ENCODE measurements around the gene TMEM88. TPM values are rescaled to one million over a fixed set of nuclear protein-coding genes. Genes with fewer than 3 reads are reported as not detected.

The TMEM88 gene
- total and polyA plus RNA-seq, 2 donors (not counting 1 experiment from before 2014, with no cell fraction given) = 0.17 TPM; not detected in 1

GRCh38 chr17:7814969-7815368 is 39.9 kb upstream of the TMEM88 start:
- H3K79me2 ChIP-seq (ENCODE audit: control insufficient read depth, insufficient read depth, low read length) = no peaks in the 10 kb centered on the region
- TF ChIP-seq CTCF (conservative IDR thresholded peaks at IDR 0.05 in 1 of 2, IDR thresholded peaks at IDR 0.05 in 1 of 2; ENCODE audit: low read depth in 1 of 2, low read length in 2 of 2) (no peak), EZH2 (IDR thresholded peaks at IDR 0.05; ENCODE audit: low read length, missing control alignments) (no peak)
- no peak overlapping the region for H3K4me3 ChIP-seq (replicated peaks in 1 of 4; ENCODE audit: control extremely low read depth in 1 of 4, insufficient read depth in 1 of 4, low read depth in 3 of 4, low read length in 4 of 4)
- H3K27me3 ChIP-seq (ENCODE audit: control insufficient read depth, insufficient read depth, low read length) = peaks cover 15% of the 10 kb centered on the region
- H3K9me3 ChIP-seq (ENCODE audit: control insufficient read depth, insufficient read depth, low read depth, low read length) = no peaks in the 10 kb centered on the region
- H4K20me1 ChIP-seq (ENCODE audit: control insufficient read depth, extremely low read depth, insufficient read depth, low read length) = no peaks in the 10 kb centered on the region
- H2AFZ ChIP-seq (ENCODE audit: low read length) = no peak overlapping the region
- no peak for DNase-seq (ENCODE audit: low read depth in 2 of 2)
- H3K36me3 ChIP-seq (ENCODE audit: control insufficient read depth, insufficient read depth, low read length) = no peaks in the 10 kb centered on the region
- H3K4me2 ChIP-seq (ENCODE audit: extremely low read depth, insufficient read depth, low read length) = no peak overlapping the region
- no peak overlapping the region for H3K27ac ChIP-seq (ENCODE audit: insufficient read depth, low read length)
- H3K9ac ChIP-seq (ENCODE audit: insufficient read depth, low read length) = no peak overlapping the region
- H3K4me1 ChIP-seq (ENCODE audit: control insufficient read depth, extremely low read depth, insufficient read depth, low read length) = no peaks in the 10 kb centered on the region

- TF ChIP-seq CTCF (conservative IDR thresholded peaks at IDR 0.05 in 1 of 2, IDR thresholded peaks at IDR 0.05 in 1 of 2; ENCODE audit: low read depth in 1 of 2, low read length in 2 of 2) = no peak
- TF ChIP-seq EZH2 (IDR thresholded peaks at IDR 0.05; ENCODE audit: low read length, missing control alignments) = peak; percentile 40
- H3K9ac ChIP-seq (ENCODE audit: insufficient read depth, low read length) = no peak overlapping the region
- H3K4me3 ChIP-seq (replicated peaks in 1 of 4; ENCODE audit: control extremely low read depth in 1 of 4, insufficient read depth in 1 of 4, low read depth in 3 of 4, low read length in 4 of 4) = no peak overlapping the region
- H4K20me1 ChIP-seq (ENCODE audit: control insufficient read depth, extremely low read depth, insufficient read depth, low read length) = no peaks in the 10 kb centered on the region
- H3K4me1 ChIP-seq (ENCODE audit: control insufficient read depth, extremely low read depth, insufficient read depth, low read length) = no peaks in the 10 kb centered on the region
- H3K9me3 ChIP-seq (ENCODE audit: control insufficient read depth, insufficient read depth, low read depth, low read length) = no peaks in the 10 kb centered on the region
- H3K4me2 ChIP-seq (ENCODE audit: extremely low read depth, insufficient read depth, low read length) = no peak overlapping the region
- no peaks in the 10 kb centered on the region for H3K79me2 ChIP-seq (ENCODE audit: control insufficient read depth, insufficient read depth, low read length)
- H3K27me3 ChIP-seq (ENCODE audit: control insufficient read depth, insufficient read depth, low read length) = peaks cover 15% of the 10 kb centered on the region
- no peak overlapping the region for H2AFZ ChIP-seq (ENCODE audit: low read length)
- no peak for DNase-seq (ENCODE audit: low read depth in 2 of 2)
- H3K36me3 ChIP-seq (ENCODE audit: control insufficient read depth, insufficient read depth, low read length) = no peaks in the 10 kb centered on the region
- no peak overlapping the region for H3K27ac ChIP-seq (ENCODE audit: insufficient read depth, low read length)
Observed at GRCh38 chr17:7816926-7817642, 37.8 kb upstream of the TMEM88 start.

GRCh38 chr17:7817643-7817964 is 37.3 kb upstream of the TMEM88 start:
- H3K79me2 ChIP-seq (ENCODE audit: control insufficient read depth, insufficient read depth, low read length) = no peaks in the 10 kb centered on the region
- H3K36me3 ChIP-seq (ENCODE audit: control insufficient read depth, insufficient read depth, low read length) = no peaks in the 10 kb centered on the region
- peaks cover 15% of the 10 kb centered on the region for H3K27me3 ChIP-seq (ENCODE audit: control insufficient read depth, insufficient read depth, low read length)
- H2AFZ ChIP-seq (ENCODE audit: low read length) = no peak overlapping the region
- H3K9me3 ChIP-seq (ENCODE audit: control insufficient read depth, insufficient read depth, low read depth, low read length) = no peaks in the 10 kb centered on the region
- no peak overlapping the region for H3K4me2 ChIP-seq (ENCODE audit: extremely low read depth, insufficient read depth, low read length)
- H3K4me3 ChIP-seq (replicated peaks in 1 of 4; ENCODE audit: control extremely low read depth in 1 of 4, insufficient read depth in 1 of 4, low read depth in 3 of 4, low read length in 4 of 4) = no peak overlapping the region
- DNase-seq (ENCODE audit: low read depth in 2 of 2) = no peak
- no peak overlapping the region for H3K9ac ChIP-seq (ENCODE audit: insufficient read depth, low read length)
- H4K20me1 ChIP-seq (ENCODE audit: control insufficient read depth, extremely low read depth, insufficient read depth, low read length) = no peaks in the 10 kb centered on the region
- H3K27ac ChIP-seq (ENCODE audit: insufficient read depth, low read length) = no peak overlapping the region
- no peaks in the 10 kb centered on the region for H3K4me1 ChIP-seq (ENCODE audit: control insufficient read depth, extremely low read depth, insufficient read depth, low read length)
- TF ChIP-seq CTCF (conservative IDR thresholded peaks at IDR 0.05 in 1 of 2, IDR thresholded peaks at IDR 0.05 in 1 of 2; ENCODE audit: low read depth in 1 of 2, low read length in 2 of 2) (no peak), EZH2 (IDR thresholded peaks at IDR 0.05; ENCODE audit: low read length, missing control alignments) (no peak)

Data from fibroblast of lung (primary cell).